H1 (cell line): ENCODE results near the gene GUCY2F. TPM values are rescaled to one million over a fixed set of nuclear protein-coding genes. Genes with fewer than 3 reads are reported as not detected.

ENCODE experiments used
- CTCF ChIA-PET: fragments of 300-600 bp; sonication (Branson Sonifier 250); formaldehyde crosslinking; loops from one replicate; lab custom pipeline; 2021; ENCODE audit not compliant: partially characterized antibody; lab: Charles Lee
- POLR2A ChIA-PET: fragments of 300-600 bp; sonication (Branson Sonifier 250); formaldehyde crosslinking; loops from one replicate; lab custom pipeline; 2021; ENCODE audit warnings: inconsistent platforms; ENCODE audit not compliant: partially characterized antibody; lab: Charles Lee
- DNase-seq, 2 experiments: peaks; one replicate each; pipeline versions ENCODE4 v3.0.0 to v3.0.0-alpha.2; 2010 to 2022; ENCODE audit warnings: low spot score in 2 of 2, low read depth in 1 of 2, mixed read lengths in 1 of 2
- FAIRE-seq: peaks from 2 replicates; lab custom pipeline; 2011; peaks lifted over from hg19 to GRCh38; lab: Jason Lieb, UNC
- H2AFZ ChIP-seq: 2 replicates; pipeline ENCODE4 v1.8.1; 2012; ENCODE audit warnings: low read length, inconsistent platforms
- H2AK5ac ChIP-seq: 2 replicates; pipeline ENCODE4 v1.6.1; 2013; ENCODE audit warnings: low read depth, low read length
- H2BK120ac ChIP-seq: replicated peaks from 2 replicates; pipeline ENCODE3; 2013; ENCODE audit warnings: low read depth, low read length, inconsistent platforms
- H2BK12ac ChIP-seq: 2 replicates; pipeline ENCODE4 v1.6.1; 2013; ENCODE audit warnings: low read depth, low read length
- H2BK15ac ChIP-seq: 2 replicates; pipeline ENCODE4 v1.6.1; 2013; ENCODE audit warnings: low read length
- H2BK20ac ChIP-seq: 2 replicates; pipeline ENCODE4 v1.6.1; 2013; ENCODE audit warnings: low read length
- H2BK5ac ChIP-seq: 2 replicates; pipeline ENCODE4 v1.6.1; 2013; ENCODE audit warnings: low read depth, low read length
- H3K14ac ChIP-seq: 2 replicates; pipeline ENCODE4 v1.6.1; 2013; ENCODE audit warnings: inconsistent platforms; ENCODE audit not compliant: insufficient read length
- H3K18ac ChIP-seq: 2 replicates; pipeline ENCODE4 v1.6.1; 2013; ENCODE audit warnings: low read length; ENCODE audit errors: extremely low read depth
- H3K23ac ChIP-seq: 2 replicates; pipeline ENCODE4 v1.6.1; 2013; ENCODE audit warnings: inconsistent platforms; ENCODE audit not compliant: insufficient read length
- H3K23me2 ChIP-seq: 2 replicates; pipeline ENCODE4 v1.6.1; 2013; ENCODE audit warnings: low read depth, low read length
- H3K27ac ChIP-seq: 2 replicates; pipeline ENCODE4 v1.6.1; 2011; ENCODE audit warnings: low read depth, low read length, inconsistent platforms
- H3K27me3 ChIP-seq, 4 experiments: replicated peaks in 1 of 4; 1 replicate in 1 of 4; 2 replicates in 3 of 4; pipeline versions ENCODE4 v1.6.1 to v1.8.1; 2011 to 2013; ENCODE audit warnings: low read length in 3 of 4, mild to moderate bottlenecking in 3 of 4, inconsistent platforms in 2 of 4, mixed read lengths in 2 of 4, moderate library complexity in 1 of 4; ENCODE audit not compliant: control insufficient read depth in 3 of 4, insufficient read depth in 3 of 4; ENCODE audit errors: extremely low read depth in 1 of 4
- H3K36me3 ChIP-seq, 4 experiments: 2 replicates each; pipeline versions ENCODE4 v1.6.1 to v1.8.1; 2011 to 2013; ENCODE audit warnings: mild to moderate bottlenecking in 4 of 4, low read length in 3 of 4, moderate library complexity in 2 of 4, control low read depth in 1 of 4, inconsistent platforms in 1 of 4; ENCODE audit not compliant: insufficient read depth in 4 of 4, control insufficient read depth in 2 of 4
- H3K4ac ChIP-seq: replicated peaks from 2 replicates; pipeline ENCODE3; 2013; ENCODE audit warnings: low read length, low read depth, mixed read lengths, inconsistent platforms; ENCODE audit not compliant: insufficient read length
- H3K4me1 ChIP-seq, 4 experiments: replicated peaks in 1 of 4; 1 replicate in 1 of 4; 2 replicates in 3 of 4; pipeline versions ENCODE4 v1.6.1 to v1.8.1; 2011 to 2013; ENCODE audit warnings: low read length in 3 of 4, inconsistent platforms in 2 of 4, mixed read lengths in 1 of 4; ENCODE audit not compliant: insufficient read depth in 4 of 4, control insufficient read depth in 3 of 4
- H3K4me2 ChIP-seq, 2 experiments: 2 replicates each; pipeline versions ENCODE4 v1.6.1 to v1.8.1; 2011 to 2013; ENCODE audit warnings: low read depth in 2 of 2, low read length in 2 of 2, control low read depth in 1 of 2, inconsistent platforms in 1 of 2, mild to moderate bottlenecking in 1 of 2; ENCODE audit not compliant: insufficient read depth in 1 of 2
- H3K4me3 ChIP-seq, 4 experiments: fragments of 200-600, 300-600 bp in 1 of 4; sonication (generic), shearing (Covaris generic), sonication (Bioruptor Twin) in 1 of 4; 2 replicates each; pipeline versions ENCODE4 v1.5.1 to v1.8.1; 2011 to 2016; ENCODE audit warnings: low read length in 4 of 4, low read depth in 3 of 4, control low read depth in 2 of 4, inconsistent platforms in 2 of 4, mild to moderate bottlenecking in 2 of 4, mixed read lengths in 1 of 4, moderate library complexity in 1 of 4; ENCODE audit not compliant: insufficient read depth in 2 of 4; ENCODE audit errors: extremely low read depth in 1 of 4
- H3K56ac ChIP-seq: replicated peaks from 2 replicates; pipeline ENCODE3; 2013; ENCODE audit warnings: low read depth, mild to moderate bottlenecking, mixed read lengths, low read length, inconsistent platforms; ENCODE audit not compliant: insufficient read length
- H3K79me1 ChIP-seq: 2 replicates; pipeline ENCODE4 v1.6.1; 2013; ENCODE audit warnings: low read depth, low read length, control low read depth
- H3K79me2 ChIP-seq, 2 experiments: 2 replicates each; pipeline versions ENCODE4 v1.6.1 to v1.8.1; 2012 to 2013; ENCODE audit warnings: low read length in 2 of 2, mild to moderate bottlenecking in 2 of 2, inconsistent platforms in 1 of 2; ENCODE audit not compliant: insufficient read depth in 2 of 2, control insufficient read depth in 1 of 2
- H3K9ac ChIP-seq, 4 experiments: replicated peaks in 1 of 4; 1 replicate in 1 of 4; 2 replicates in 3 of 4; pipeline versions ENCODE4 v1.6.1 to v1.8.1; 2011 to 2013; ENCODE audit warnings: low read depth in 3 of 4, low read length in 3 of 4, control low read depth in 2 of 4, mild to moderate bottlenecking in 2 of 4, moderate library complexity in 2 of 4, inconsistent platforms in 1 of 4; ENCODE audit errors: extremely low read depth in 1 of 4
- H3K9me3 ChIP-seq, 2 experiments: 2 replicates each; pipeline versions ENCODE4 v1.6.1 to v1.8.1; 2012 to 2013; ENCODE audit warnings: mild to moderate bottlenecking in 2 of 2, moderate library complexity in 2 of 2, control low read depth in 1 of 2, inconsistent platforms in 1 of 2, low read depth in 1 of 2, low read length in 1 of 2, mixed read lengths in 1 of 2; ENCODE audit not compliant: insufficient read depth in 2 of 2
- H4K20me1 ChIP-seq, 2 experiments: replicated peaks in 1 of 2; 2 replicates each; pipeline versions ENCODE3 to v1.8.1; 2011 to 2013; ENCODE audit warnings: inconsistent platforms in 2 of 2, low read length in 2 of 2, mild to moderate bottlenecking in 1 of 2; ENCODE audit not compliant: insufficient read depth in 2 of 2, control insufficient read depth in 1 of 2
- H4K5ac ChIP-seq: 2 replicates; pipeline ENCODE4 v1.6.1; 2013; ENCODE audit warnings: low read length, low read depth, mixed read lengths, inconsistent platforms; ENCODE audit not compliant: insufficient read length
- H4K8ac ChIP-seq: 2 replicates; pipeline ENCODE4 v1.8.0; 2013; ENCODE audit warnings: mild to moderate bottlenecking, moderate library complexity, low read length, inconsistent platforms; ENCODE audit not compliant: insufficient read depth; ENCODE audit errors: extremely low read depth
- H4K91ac ChIP-seq: replicated peaks from 2 replicates; pipeline ENCODE3; 2013; ENCODE audit warnings: low read length, mixed read lengths, inconsistent platforms; ENCODE audit not compliant: insufficient read length
- BACH1 ChIP-seq: IDR thresholded peaks from 2 replicates; pipeline ENCODE4 v1.6.1; 2012; ENCODE audit warnings: low read length, improper control_type of control experiment
- CEBPB ChIP-seq: IDR thresholded peaks from 2 replicates; pipeline ENCODE4 v1.6.1; 2012; ENCODE audit warnings: low read depth, low read length
- CHD1 ChIP-seq: IDR thresholded peaks from 2 replicates; pipeline ENCODE4 v1.6.1; 2012; ENCODE audit warnings: low read depth, low read length, improper control_type of control experiment
- FOSL1 ChIP-seq: IDR thresholded peaks from 2 replicates; pipeline ENCODE4 v1.6.1; 2011; ENCODE audit warnings: mild to moderate bottlenecking, low read depth, low read length, moderate library complexity; ENCODE audit not compliant: insufficient read depth
- JUND ChIP-seq: IDR thresholded peaks from 2 replicates; pipeline ENCODE4 v1.6.1; 2011; ENCODE audit warnings: mild to moderate bottlenecking, improper control_type of control experiment, low read length
- NANOG ChIP-seq: IDR thresholded peaks from 2 replicates; pipeline ENCODE4 v1.6.1; 2011; ENCODE audit warnings: low read length, low read depth, mild to moderate bottlenecking, inconsistent platforms; ENCODE audit not compliant: insufficient read depth, poor library complexity, severe bottlenecking
- PHF8 ChIP-seq: fragments of 200-600 bp; sonication (generic); conservative IDR thresholded peaks from 2 replicates; pipeline ENCODE4 v1.7.1; 2012; ENCODE audit warnings: low read depth, mild to moderate bottlenecking, inconsistent platforms, low read length, moderate library complexity
- RBBP5 ChIP-seq: IDR thresholded peaks from 2 replicates; pipeline ENCODE4 v1.7.1; 2012; ENCODE audit warnings: low read depth, mild to moderate bottlenecking, inconsistent platforms, low read length, moderate library complexity, borderline replicate concordance
- SIN3A ChIP-seq, 2 experiments: IDR thresholded peaks in 1 of 2; conservative IDR thresholded peaks in 1 of 2; 2 replicates each; pipeline ENCODE4 v1.6.1; 2011 to 2012; ENCODE audit warnings: low read length in 2 of 2, improper control_type of control experiment in 1 of 2, low read depth in 1 of 2, mild to moderate bottlenecking in 1 of 2
- SP2 ChIP-seq: IDR thresholded peaks from 2 replicates; pipeline ENCODE4 v1.6.1; 2012; ENCODE audit warnings: mild to moderate bottlenecking, low read length, inconsistent platforms
- WGBS, 2 experiments: shearing (Covaris generic) in 1 of 2; methylation state at CpG; one replicate each; pipeline versions ENCODE4 v1.1.6 to v1.1.7; 2013 to 2015; ENCODE audit warnings: low lambda C conversion rate in 2 of 2, mixed read lengths in 2 of 2, inconsistent platforms in 1 of 2, low coverage in 1 of 2, missing lambda C conversion rate in 1 of 2; ENCODE audit not compliant: insufficient replicate concordance in 2 of 2, insufficient coverage in 1 of 2, insufficient read length in 1 of 2; ENCODE audit errors: extremely low coverage in 1 of 2, missing lambda C conversion rate in 1 of 2; 5-methylcytosine and 5-hydroxymethylcytosine counted together
- polyA plus RNA-seq, 7 experiments: library from polyadenylated mRNA; depleted of rRNA in 3 of 7; stranded (reverse) in 5 of 7; unstranded in 2 of 7; fragments of >200 nt in 5 of 7; fragments of 200-250 nt in 2 of 7; gene quantifications; 1 replicate in 5 of 7; 2 replicates in 1 of 7; 4 replicates in 1 of 7; pipeline versions ENCODE4 v1.2.1 to v1.2.3, GENCODE V29; 2011 to 2013; ENCODE audit warnings: missing spikeins in 2 of 7, mixed read lengths in 2 of 7
- total RNA-seq: library from RNA; stranded (reverse); fragmentation: NEBNext Ultra II Directional; extraction: Animal tissue kit (Norgen Biotek cat#: 25700); gene quantifications from 2 replicates; pipeline ENCODE4 v1.2.1, GENCODE V29; 2021
- TF ChIP-seq, protein P1 (sequence below): IDR thresholded peaks from 2 replicates; pipeline ENCODE4 v1.6.1; 2011; ENCODE audit warnings: low read depth, mild to moderate bottlenecking, low read length; ENCODE audit not compliant: insufficient read depth
- TF ChIP-seq, protein P2 (sequence below): IDR thresholded peaks from 2 replicates; pipeline ENCODE4 v1.6.1; 2012; ENCODE audit warnings: low read length, inconsistent platforms

GUCY2F gene
- total and polyA plus RNA-seq, 2 of the 8 experiments (the other 6 are each of a cell fraction or from before 2014, with no cell fraction given), result 0.02 TPM; not detected in 1

DNA sequence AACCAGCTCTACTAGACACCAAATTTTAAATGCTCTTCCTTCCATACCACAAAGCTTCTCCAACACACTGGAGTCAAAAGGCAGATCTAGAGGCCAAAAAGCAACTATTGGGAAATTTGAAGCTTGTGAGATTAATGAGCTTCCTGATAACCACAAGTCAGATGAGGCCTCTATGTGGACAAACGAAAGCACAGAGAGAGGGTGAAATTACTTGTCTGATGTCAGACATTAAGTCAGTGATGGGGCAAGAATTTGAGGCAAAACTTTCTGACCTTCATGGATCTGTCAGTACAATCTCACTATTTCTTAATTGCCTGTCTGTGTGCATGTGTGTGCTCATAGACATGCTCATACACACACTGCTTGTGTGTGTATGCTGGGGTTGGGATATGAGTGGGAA, 103.6 kb downstream of the GUCY2F start:
- H2BK5ac ChIP-seq, result no peak overlapping the region
- no peaks in the 10 kb centered on the region for H3K79me1 ChIP-seq
- no peak overlapping the region for H3K56ac ChIP-seq
- H3K27me3 ChIP-seq, result no peaks in the 10 kb centered on the region
- H3K79me2 ChIP-seq, result no peaks in the 10 kb centered on the region
- POLR2A ChIA-PET, result no interaction called here
- no peak overlapping the region for H2BK120ac ChIP-seq
- no peak overlapping the region for H2BK20ac ChIP-seq
- 80% methylated on average over 1 of the region's 1 CpG; no CpG with 5 or more reads in 1 of the 2 experiments for WGBS, 2 experiments
- H4K91ac ChIP-seq, result no peak overlapping the region
- no peaks in the 10 kb centered on the region for H4K20me1 ChIP-seq
- H3K18ac ChIP-seq, result no peak overlapping the region
- no peak overlapping the region for H2BK15ac ChIP-seq
- no peak overlapping the region for H3K23ac ChIP-seq
- H4K8ac ChIP-seq, result no peak overlapping the region
- peaks cover 0 to 5% (median 1%) of the 10 kb centered on the region in 4 experiments; a peak in 1 of 7 replicates for H3K4me1 ChIP-seq
- no peak overlapping the region for H2AFZ ChIP-seq
- H3K14ac ChIP-seq, result no peak overlapping the region
- no peaks in the 10 kb centered on the region for H3K23me2 ChIP-seq
- no peaks in the 10 kb centered on the region for H3K9me3 ChIP-seq
- no peak for FAIRE-seq
- 0 out of 2 replicates have a peak overlapping the region, but pooled peaks have one; percentile 17 for H2BK12ac ChIP-seq
- H3K27ac ChIP-seq, result no peak overlapping the region
- H3K4ac ChIP-seq, result no peak overlapping the region
- no peak overlapping the region for H3K4me3 ChIP-seq
- no peak overlapping the region for H3K9ac ChIP-seq
- no peak overlapping the region for H2AK5ac ChIP-seq
- no peak overlapping the region for H3K4me2 ChIP-seq
- CTCF ChIA-PET, result no interaction called here
- H3K36me3 ChIP-seq, result no peaks in the 10 kb centered on the region
- H4K5ac ChIP-seq, result no peak overlapping the region
- DNase-seq, result no peak
- TF ChIP-seq JUND, result no peak
- TF ChIP-seq PHF8, result no peak
- TF ChIP-seq FOSL1, result no peak
- no peak for TF ChIP-seq NANOG
- no peak for TF ChIP-seq CEBPB
- TF ChIP-seq, protein P1, sequence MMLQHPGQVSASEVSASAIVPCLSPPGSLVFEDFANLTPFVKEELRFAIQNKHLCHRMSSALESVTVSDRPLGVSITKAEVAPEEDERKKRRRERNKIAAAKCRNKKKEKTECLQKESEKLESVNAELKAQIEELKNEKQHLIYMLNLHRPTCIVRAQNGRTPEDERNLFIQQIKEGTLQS, result no peak
- TF ChIP-seq RBBP5, result no peak
- TF ChIP-seq CHD1, result no peak
- TF ChIP-seq, protein P2, sequence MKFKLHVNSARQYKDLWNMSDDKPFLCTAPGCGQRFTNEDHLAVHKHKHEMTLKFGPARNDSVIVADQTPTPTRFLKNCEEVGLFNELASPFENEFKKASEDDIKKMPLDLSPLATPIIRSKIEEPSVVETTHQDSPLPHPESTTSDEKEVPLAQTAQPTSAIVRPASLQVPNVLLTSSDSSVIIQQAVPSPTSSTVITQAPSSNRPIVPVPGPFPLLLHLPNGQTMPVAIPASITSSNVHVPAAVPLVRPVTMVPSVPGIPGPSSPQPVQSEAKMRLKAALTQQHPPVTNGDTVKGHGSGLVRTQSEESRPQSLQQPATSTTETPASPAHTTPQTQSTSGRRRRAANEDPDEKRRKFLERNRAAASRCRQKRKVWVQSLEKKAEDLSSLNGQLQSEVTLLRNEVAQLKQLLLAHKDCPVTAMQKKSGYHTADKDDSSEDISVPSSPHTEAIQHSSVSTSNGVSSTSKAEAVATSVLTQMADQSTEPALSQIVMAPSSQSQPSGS, result no peak
- TF ChIP-seq SP2, result no peak
- no peak for TF ChIP-seq SIN3A (conservative IDR thresholded peaks at IDR 0.05 in 1 of 2, IDR thresholded peaks at IDR 0.05 in 1 of 2; ENCODE audit: low read depth in 1 of 2, low read length in 2 of 2)
- TF ChIP-seq BACH1, result no peak
